ENCODE results near the gene SLX4IP.

DNA sequence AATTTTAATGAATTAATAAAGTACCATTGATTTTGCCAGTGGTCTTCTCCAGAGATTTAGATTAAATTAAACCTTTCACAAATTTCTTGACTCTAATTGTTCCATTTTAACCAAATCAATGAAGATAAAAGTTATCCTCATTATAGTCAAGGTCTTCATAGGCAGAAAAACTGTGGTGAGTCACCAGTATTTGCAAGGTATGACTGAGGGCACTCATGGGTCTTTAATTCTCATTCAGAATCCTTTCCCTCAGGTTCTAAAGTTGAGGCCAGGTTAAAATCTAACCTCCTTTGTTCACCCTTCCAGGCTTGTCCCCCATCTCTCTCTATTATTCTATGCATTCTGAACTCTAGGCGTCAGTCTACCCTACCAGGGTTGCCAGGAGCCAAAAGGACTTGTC, 144.8 kb downstream of the SLX4IP start:
- TF ChIP-seq, protein P1, sequence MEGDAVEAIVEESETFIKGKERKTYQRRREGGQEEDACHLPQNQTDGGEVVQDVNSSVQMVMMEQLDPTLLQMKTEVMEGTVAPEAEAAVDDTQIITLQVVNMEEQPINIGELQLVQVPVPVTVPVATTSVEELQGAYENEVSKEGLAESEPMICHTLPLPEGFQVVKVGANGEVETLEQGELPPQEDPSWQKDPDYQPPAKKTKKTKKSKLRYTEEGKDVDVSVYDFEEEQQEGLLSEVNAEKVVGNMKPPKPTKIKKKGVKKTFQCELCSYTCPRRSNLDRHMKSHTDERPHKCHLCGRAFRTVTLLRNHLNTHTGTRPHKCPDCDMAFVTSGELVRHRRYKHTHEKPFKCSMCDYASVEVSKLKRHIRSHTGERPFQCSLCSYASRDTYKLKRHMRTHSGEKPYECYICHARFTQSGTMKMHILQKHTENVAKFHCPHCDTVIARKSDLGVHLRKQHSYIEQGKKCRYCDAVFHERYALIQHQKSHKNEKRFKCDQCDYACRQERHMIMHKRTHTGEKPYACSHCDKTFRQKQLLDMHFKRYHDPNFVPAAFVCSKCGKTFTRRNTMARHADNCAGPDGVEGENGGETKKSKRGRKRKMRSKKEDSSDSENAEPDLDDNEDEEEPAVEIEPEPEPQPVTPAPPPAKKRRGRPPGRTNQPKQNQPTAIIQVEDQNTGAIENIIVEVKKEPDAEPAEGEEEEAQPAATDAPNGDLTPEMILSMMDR (IDR thresholded peaks at IDR 0.05; ENCODE audit: low read depth, low read length): no peak
- TF ChIP-seq POLR2A (IDR thresholded peaks at IDR 0.05; ENCODE audit: extremely low read depth, insufficient read length): no peak
- TF ChIP-seq, protein P2, sequence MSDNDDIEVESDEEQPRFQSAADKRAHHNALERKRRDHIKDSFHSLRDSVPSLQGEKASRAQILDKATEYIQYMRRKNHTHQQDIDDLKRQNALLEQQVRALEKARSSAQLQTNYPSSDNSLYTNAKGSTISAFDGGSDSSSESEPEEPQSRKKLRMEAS (IDR thresholded peaks at IDR 0.05; ENCODE audit: low read depth, low read length): no peak
